COLO829 (cell line): ENCODE measurements around the gene LDLRAP1.
"Not testable (repeated sequence)": the region's sequence is repeated elsewhere in the genome, so short reads cannot be mapped to it uniquely, and the experiment has no call there.

Experiments used
- DNase-seq: peaks from one replicate; pipeline ENCODE4 v3.0.0; 2012; ENCODE audit warnings: low spot score

LDLRAP1 gene

DNA sequence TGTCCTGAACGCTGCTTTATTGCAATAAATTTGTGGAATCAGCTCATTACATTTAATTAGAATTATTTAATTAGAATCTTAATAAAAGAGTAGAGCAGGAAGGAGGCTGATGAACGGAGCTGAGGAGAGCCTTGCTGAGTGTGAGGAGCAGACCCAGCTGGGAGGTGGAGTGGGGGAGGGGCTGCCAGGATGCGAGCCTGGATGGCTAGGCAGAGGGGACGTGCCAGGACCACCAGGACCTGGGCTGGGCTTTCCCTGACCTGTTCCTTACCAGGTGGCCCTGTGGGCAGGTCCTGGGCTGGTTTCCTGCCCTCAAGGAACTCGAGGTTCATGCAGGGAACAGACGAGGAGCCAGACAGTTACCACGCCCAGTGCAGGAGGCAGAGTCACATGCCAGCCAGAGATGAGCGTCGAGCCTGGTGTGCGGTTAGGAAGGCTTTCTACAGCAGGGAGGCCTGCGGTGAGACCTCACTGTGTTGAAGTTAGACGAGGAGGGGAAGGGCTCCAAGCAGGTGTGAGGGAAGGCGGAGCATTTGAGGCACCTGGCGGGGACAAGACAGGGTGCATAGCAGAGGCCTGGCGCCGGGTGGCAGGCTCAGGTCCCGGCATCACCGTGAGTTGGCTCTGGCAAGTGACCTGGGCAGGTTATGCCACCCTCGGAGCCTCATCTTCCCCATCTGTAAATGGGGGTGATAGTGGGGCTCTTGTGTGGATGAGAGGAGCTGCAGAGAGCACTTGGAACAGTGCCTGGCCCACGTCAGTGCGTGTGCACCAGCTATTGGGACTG is 33.9 kb downstream of the LDLRAP1 start:
- DNase-seq: no peak

DNA sequence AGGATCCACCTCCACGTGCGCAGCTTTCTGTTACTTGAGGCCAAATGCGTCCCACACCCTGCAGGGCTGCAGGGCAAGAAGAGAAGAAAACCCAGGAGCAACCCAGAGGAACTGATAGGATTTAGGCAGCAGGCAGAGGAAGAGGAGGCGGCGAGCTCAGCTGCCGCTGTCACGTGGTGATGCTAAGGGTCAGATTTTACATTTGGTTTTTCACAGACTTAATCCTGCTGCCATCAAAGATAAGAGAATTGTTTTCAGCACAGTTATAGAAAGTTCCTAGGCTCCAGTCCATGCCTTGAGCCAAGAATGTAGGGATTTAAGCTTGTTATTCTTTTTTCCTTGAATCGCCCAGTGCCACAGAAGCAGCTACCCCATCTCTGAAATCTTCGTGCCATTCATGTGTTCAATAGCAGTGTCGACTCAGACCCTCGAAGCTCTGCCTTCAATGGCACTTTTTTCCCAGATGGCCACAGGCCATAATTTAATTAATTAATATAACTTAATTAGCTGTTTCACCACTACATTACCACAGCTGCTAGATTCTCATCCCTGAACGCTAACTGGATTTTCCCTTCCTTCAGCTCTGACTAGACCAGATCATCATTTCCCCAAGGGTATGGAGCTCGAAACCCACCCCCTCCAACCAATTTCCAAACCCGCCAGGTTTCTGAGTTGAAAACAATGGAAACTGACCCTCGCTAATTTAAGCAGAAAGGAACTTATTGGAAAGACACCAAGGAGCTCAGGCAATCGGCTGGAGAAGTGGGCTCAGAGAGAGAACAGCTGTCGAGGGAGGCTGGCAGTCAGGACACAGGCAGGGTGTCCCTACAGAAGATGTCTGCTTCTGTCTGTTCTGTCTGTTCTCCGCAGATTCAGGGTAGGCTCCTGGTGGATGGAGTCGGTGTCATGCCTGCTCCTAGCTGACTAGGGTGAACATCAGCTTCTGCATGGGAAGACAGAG is 36.2 kb downstream of the LDLRAP1 start:
- DNase-seq: no peak

DNA sequence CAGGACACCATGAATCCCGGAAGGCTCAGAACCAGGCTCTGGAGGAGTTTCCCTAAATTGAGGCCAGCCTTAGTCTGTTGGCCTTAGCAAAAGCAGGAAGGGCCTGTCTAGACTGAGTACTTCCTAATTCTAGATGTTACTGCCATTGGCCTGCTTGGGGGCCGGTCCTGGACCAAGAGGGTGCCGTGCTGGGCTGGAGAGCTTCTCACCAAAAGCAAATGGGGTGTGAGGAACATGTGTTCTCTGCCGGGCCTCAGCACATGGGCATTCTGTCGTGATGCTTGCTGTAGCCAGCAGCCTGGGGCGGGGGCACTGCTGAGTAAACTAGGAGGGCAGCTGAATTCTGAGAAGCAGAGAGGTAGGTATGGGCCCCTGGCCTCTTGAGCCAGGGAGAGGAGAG is 37.5 kb downstream of the LDLRAP1 start:
- no peak for DNase-seq

DNA sequence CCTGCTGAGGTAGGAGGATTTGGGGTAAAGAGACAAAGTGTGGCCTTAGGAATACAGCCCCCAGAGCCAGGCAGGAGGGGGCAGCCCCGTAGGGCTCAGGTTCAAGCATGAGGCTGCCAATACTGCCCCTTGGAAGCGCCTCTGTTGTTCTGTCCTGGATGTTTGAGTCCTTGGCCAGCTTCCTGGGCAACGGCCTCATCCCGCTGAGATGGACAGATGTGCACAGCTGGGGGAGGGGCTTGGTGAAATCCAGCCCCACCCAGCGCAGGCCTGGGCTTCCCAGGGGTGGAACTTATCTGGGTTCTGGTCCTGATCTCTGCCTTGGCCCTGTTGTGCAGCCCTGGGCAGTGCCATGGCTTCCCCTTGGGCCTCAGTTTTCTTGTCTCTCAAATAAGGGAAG is 38.4 kb downstream of the LDLRAP1 start:
- DNase-seq: no peak

DNA sequence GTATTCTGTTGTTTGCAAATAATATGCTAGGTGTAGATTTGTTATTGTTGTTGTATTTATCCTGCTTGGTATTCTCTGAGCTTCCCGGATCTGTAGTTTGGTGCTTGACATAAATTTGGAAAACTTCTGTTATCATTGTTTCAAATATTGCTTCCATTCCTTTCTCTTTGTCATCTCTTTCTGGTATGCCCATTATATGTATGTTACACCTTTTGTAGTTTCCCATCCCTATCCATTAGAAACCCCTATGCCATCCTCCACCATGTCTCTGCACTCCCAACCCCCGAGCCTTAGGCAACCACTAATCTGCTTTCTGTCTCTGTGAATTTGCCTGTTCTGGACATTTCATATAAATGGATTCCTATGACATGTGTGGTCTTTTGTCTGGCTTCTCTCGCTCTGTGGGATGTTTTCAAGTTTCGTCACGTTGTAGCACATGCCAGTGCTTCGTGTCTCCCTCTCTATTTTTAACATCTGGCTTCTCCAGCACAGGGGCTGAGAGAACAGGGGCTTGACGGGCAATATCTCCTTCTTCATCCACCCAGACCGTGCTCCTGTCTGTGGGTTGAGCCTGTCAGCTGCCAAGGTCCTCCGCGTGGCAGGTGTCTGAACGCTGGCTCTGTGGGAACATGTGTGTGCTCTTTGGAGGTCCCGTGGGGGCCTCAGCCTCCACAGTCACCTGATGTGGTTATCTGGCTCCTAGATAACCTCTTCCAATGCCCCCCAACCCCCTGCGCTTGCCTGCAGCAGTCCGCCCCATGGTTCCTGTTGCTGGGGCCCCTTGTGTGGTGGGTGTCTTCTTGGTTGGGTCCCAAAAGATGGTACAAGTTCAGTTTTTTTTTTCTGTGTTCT is 40.3 kb downstream of the LDLRAP1 start:
- DNase-seq: no peak

DNA sequence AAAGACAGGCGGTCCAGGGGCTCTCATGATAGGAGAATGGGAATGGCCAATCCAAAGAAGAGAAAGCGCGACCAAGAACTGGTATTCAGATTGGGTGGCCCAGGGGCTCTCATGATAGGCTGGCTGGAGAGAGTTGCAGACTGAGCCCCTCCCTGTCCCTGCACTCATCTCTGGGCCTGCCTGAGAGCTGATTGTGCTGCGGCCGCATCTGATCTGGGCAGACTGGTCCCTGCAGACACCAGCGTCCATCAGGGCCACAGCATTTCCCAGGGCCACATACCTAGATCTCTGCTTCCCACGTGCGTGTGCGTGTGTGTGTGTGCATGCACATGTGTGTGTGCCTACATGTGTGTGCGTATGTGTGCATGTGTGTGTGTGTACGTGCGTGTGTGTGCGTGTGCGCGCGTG is 42.8 kb downstream of the LDLRAP1 start:
- DNase-seq: no peak

DNA sequence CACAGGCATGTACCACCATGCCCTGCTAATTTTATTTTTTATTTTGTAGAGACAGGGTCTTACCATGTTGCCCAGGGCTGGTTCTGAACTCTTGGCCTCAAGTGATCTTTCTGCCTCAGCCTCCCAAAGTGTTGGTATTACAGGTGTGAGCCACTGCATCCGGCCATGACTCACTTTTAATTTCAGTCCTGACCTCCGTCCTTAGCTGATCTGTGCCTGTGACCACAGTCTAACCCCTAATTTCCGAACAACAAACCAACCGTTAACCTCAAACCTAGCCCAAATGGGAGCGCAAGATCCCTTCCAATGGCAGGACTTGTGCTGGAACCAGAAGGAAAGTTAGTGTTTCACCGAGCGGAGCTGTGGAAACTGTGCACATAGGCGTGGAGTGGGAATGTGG is 43.9 kb downstream of the LDLRAP1 start:
- no peak for DNase-seq

DNA sequence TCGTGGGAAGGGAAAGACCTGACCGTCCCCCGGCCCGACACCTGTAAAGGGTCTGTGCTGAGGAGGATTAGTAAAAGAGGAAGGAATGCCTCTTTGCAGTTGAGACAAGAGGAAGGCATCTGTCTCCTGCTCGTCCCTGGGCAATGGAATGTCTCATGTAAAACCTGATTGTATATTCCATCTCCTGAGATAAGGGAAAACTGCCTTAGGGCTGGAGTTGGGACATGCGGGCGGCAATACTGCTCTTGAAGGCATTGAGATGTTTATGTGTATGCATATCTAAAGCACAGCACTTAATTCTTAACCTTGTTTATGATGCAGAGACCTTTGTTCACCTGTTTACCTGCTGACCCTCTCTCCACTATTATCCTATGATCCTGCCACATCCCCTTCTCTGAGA is 44.8 kb downstream of the LDLRAP1 start:
- not testable (repeated sequence) for DNase-seq

DNA sequence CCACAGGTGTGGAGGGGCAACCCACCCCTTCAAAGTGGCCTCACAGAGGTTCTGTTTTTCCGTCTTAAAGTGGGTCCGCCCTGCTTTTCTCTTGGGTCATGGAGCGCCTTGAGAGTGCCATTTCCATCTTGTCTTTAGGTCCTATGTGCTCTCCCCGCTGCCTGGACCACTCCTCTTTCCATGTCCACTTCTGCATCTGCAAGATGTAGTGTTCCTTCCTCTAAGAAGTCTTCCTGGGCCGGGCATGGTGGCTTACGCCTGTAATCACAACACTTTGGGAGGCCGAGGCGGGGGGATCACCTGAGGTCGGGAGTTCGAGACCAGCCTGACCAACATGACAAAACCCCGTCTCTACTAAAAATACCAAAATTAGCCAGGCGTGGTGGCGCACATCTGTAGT is 45.4 kb downstream of the LDLRAP1 start:
- DNase-seq: not testable (repeated sequence)

DNA sequence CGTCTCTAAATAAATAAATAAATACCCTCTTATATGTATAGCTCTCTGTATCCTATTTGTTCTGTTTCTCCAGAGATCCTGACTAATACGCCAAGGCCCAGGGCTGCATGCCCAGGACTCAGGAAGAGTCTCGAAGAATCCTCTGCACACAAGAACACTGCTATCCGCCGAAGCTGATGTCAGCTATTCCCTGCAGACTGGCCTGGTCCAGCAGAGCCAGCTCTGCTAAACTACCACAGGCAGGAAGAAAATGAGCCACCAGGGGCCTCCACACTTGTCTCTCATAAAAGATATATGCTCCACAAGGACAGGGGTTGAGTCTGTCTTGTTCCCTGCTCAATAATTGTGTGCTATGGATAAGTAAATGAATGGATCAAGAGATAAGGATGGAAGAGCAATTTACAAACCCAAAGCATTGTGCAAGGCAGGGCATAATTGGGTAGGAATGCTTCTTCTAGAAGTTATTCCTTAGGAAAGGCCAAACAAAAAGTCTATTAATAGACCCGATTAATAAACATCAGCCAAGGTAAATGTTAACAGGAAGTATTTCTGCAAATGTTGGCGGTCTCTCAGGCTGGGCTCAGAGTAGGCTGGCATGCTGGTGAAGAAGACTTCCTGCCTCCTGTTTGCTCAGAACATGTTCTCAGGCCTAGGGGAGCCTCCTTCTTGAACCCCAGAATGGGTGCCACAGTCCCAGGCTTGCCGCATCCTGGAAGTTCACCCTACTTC is 46.9 kb downstream of the LDLRAP1 start:
- DNase-seq: no peak

DNA sequence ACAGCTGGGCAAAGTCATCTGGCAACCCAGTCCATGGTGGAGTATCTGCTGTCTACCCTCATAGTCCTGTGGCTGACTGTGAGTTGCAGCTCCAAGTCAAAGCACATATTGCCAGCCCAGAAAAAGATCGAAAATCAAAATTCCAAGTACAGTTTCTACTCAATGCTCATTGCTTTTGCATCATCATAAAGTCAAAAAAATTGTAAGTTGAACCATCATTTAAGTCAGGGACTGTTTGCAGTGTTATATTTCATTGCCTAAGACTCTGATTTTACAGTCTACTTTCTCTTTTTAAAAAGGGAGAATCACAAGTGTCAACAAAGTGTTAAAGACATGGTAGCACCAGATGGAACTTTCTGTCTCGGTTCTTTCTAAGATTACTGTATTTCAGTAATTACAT is 50.5 kb downstream of the LDLRAP1 start:
- no peak for DNase-seq

DNA sequence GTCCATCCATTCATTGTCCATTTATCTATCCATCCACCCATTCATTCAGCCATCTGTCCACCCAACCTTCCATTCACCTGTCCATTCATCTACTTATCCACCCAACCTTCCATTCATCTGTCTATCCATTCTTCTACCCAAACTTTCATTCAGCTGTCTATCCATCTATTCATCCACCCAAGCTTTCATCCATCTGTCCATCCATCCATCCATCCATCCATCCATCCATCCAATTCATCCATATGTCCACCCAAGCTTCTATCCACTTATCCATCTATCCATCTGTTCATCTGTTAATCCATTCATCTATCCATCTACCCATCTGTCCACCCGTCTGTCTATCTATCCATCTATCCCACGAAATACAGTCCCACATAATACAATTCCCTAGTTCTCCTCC is 51.6 kb downstream of the LDLRAP1 start:
- no peak for DNase-seq

DNA sequence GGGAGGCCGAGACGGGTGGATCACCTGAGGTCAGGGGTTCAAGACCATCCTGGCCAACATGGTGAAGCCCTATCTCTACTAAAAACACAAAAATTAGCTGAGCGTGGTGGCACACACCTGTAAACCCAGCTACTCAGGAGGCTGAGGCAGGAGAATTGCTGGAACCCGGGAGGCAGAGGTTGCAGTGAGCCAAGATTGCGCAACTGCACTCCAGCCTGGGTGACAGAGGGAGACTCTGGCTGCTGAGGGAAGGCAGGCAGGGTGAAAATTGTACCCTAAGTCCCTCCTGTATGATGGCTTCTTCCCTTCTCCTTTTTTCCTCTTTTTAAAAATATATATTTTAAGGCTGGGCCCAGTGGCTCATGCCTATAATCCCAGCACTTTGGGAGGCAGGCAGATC is 53.2 kb downstream of the LDLRAP1 start:
- DNase-seq: not testable (repeated sequence)

DNA sequence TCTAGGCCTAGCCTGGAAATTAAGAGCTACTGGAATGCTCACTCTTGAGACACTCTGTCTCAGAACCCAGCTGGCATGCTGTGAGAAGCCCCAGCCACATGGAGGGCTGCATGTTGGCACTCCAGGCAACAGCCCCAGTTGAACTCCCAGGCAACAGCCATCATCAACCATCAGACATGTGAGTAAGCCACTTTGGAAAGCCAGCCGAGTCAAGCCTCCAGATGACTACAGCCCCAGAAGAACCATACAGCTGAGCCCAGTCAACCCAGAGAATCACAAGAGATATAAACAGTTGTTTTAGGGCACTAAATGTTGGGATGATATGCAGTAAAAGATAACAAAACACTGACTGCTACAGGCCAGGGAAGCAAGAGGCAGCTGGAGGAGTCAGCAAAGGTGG is 55.5 kb downstream of the LDLRAP1 start:
- no peak for DNase-seq

DNA sequence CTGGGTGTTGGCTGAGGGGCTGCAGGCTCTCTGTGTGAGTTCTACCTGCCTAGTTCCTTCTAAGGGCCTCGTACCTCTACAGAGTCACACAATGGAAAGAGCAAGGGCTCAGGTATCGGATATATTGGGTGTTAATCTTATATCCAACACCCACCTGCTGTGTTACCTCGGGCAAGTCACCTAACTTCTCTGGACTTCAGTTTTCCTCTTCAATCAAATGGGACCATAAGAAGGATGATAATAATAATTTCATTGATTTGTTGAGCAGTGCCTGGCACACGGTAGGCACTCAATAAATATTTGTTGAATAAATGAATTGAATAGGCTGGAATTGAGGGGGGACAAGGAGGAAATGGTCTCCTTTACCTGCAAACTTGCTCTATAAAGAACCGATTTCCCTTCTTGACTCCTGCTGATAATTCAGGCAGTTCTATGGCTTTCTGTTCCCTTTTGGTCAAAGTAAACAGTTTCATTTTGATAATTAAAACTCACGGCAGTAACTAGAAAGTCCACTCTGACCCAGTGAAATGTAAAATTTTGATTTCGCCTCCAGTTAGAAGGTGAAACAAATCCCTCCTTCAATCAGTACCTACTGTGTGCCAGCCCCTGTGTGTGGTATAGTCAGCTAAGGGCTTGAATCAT is 56.7 kb downstream of the LDLRAP1 start:
- DNase-seq: no peak

DNA sequence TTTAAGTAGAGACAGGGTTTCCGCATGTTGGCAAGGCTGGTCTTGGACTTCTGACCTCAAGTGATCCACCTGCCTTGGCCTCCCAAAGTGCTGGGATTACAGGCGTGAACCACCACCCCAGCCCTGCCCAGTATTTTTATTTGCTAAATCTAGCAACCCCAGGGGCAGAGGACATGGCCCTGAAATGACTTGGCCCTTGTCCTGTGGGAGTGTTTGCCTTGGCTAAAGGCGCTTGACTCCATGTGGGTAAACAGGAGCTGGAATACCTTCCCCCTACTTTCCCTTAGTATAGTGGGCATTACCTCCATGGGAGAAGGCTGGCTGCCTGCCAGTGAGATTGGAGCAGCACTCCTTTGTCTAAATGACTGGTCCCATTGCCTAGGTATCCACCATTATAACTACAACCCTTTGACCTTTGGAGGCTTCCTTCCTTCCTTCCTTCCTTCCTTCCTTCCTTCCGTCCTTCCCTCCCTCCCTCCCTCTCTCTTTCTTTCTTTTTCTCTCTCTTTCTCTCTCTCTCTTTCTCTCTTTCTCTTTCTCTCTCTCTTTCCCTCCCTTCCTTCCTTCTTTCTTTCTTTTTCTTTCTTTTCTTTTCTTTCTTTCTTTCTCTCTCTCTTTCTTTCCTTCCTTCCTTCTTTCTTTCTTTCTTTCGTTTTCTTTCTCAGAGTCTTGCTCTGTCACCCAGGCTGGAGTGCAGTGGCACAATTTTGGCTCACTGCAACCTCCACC is 57.7 kb downstream of the LDLRAP1 start:
- not testable (repeated sequence) for DNase-seq

DNA sequence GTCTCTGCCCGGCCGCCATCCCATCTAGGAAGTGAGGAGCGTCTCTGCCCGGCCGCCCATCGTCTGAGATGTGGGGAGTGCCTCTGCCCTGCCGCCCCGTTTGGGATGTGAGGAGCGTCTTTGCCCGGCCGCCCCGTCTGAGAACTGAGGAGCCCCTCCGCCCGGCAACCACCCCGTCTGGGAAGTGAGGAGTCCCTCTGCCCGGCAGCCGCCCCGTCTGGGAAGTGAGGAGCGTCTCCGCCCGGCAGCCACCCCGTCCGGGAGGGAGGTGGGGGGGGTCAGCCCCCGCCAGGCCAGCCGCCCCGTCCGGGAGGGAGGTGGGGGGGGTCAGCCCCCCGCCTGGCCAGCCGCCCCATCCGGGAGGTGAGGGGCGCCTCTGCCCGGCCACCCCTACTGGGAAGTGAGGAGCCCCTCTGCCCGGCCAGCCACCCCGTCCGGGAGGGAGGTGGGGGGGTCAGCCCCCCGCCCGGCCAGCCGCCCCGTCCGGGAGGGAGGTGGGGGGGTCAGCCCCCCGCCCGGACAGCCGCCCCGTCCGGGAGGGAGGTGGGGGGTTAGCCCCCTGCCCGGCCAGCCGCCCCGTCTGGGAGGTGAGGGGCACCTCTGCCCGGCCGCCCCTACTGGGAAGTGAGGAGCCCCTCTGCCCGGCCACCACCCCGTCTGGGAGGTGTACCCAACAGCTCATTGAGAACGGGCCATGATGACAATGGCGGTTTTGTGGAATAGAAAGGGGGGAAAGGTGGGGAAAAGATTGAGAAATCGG is 60.6 kb downstream of the LDLRAP1 start:
- not testable (repeated sequence) for DNase-seq

DNA sequence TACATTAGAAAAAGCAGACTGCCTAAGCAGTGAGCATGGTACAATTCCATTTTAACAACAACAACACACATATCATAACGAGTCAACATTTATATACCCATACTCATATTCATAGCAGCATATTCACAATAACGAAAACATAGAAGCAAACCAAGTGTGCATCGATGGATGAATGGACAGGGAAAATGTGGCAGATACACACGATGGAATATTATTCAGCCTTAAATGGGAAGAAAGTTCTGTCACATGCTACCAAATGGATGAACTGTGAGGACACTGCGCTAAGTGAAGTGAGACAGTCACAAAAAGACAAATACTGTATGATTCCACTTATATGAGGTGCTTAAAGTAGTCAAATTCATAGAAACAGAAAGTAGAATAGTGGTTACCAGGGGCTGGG is 63.7 kb downstream of the LDLRAP1 start:
- no peak for DNase-seq

DNA sequence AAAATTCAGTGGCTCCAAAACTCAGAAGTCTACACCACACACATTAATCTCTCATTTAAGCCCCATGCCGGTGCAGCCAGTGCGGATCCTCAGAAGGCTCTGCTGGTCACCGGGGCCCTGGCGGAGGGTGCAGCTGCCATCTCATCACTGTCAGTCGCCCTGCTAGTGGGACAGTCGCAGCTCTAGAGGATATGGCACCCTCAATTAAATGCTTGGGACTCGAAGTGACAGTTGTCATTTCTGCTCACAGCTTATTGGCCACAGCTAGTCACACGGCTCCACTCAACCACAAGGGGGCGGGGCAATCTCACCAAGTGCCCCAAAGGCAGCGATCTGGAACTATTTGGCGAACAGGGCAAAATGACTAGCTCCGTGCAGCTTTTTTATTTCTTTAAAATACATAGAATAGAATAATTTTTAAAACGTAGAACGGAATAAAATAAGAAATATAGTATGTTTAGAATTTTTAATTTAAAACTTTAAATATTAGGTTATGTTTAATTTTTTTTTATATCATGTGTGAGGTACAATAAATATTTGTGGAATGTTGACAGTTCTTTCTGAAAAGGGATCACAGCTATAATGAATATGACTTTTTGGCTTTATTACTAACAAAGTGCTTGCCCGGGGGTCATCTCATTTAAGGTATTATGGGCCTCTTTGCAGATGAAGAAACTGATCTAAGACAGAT is 65.2 kb downstream of the LDLRAP1 start:
- peak; percentile 54 for DNase-seq
